ENCODE measurements around the gene ZNF219. TPM values are rescaled to one million over a fixed set of nuclear protein-coding genes. Genes with fewer than 3 reads are reported as not detected.

ZNF219 gene
- total RNA-seq, 1 experiment from 2014 or later, result 19.9 TPM

- no peak for TF ChIP-seq CTCF (IDR thresholded peaks at IDR 0.05)
- TF ChIP-seq SIN3A (IDR thresholded peaks at IDR 0.05; ENCODE audit: borderline replicate concordance, insufficient read depth, low read depth, low read length), result no peak
- no peak for TF ChIP-seq TCF7L2 (IDR thresholded peaks at IDR 0.05; ENCODE audit: low read depth, low read length)
- no peak for TF ChIP-seq POLR2AphosphoS5 (IDR thresholded peaks at IDR 0.05; ENCODE audit: low read depth, low read length)
- no peak for TF ChIP-seq REST (IDR thresholded peaks at IDR 0.05; ENCODE audit: insufficient read depth in 1 of 2, low read depth in 2 of 2, low read length in 1 of 2)
- H3K4me1 ChIP-seq (ENCODE audit: control insufficient read depth, insufficient read depth, low read length), result no peaks in the 10 kb centered on the region
- no TSS peak for BruUV-seq (replicated peaks)
- POLR2A ChIA-PET, result no interaction called here
- CTCF ChIA-PET, result interaction anchor here (1.2 kb wide), 1 partner anchor 72 kb away, joined by 3 read pairs; no protein-coding TSS in a partner anchor
- in situ Hi-C loops (cut with HindIII; ENCODE audit: low pct_unique_long_range_greater_than_20kb, low sequenced_read_pairs) (no loop called here), intact Hi-C loops (cut with micrococcal nuclease; ENCODE audit: unreplicated experiment) (no loop called here)
- H3K9me3 ChIP-seq (ENCODE audit: control insufficient read depth, insufficient read depth, low read depth, low read length), result no peaks in the 10 kb centered on the region
- no peak for ATAC-seq
- DNase-seq (ENCODE audit: low read depth, low spot score), result no peak
- H3K27ac ChIP-seq (ENCODE audit: low read length), result no peak overlapping the region
- H3K27me3 ChIP-seq (ENCODE audit: control insufficient read depth, insufficient read depth, low read length), result no peaks in the 10 kb centered on the region
- no peak overlapping the region for H3K4me3 ChIP-seq (ENCODE audit: low read depth in 2 of 2, low read length in 2 of 2)
- H3K36me3 ChIP-seq (ENCODE audit: control insufficient read depth, insufficient read depth, low read length), result no peaks in the 10 kb centered on the region
Measured at GRCh38 chr14:21086908-21087293, 11.6 kb downstream of the ZNF219 start.

- in situ Hi-C loops (cut with HindIII; ENCODE audit: low pct_unique_long_range_greater_than_20kb, low sequenced_read_pairs) (no loop called here), intact Hi-C loops (cut with micrococcal nuclease; ENCODE audit: unreplicated experiment) (no loop called here)
- ChIA-PET POLR2A (no interaction called here), CTCF (no interaction called here)
- Histone ChIP-seq H3K9me3 (ENCODE audit: control insufficient read depth, insufficient read depth, low read depth, low read length) (no peaks in the 10 kb centered on the region), H3K27ac (ENCODE audit: low read length) (no peak overlapping the region), H3K36me3 (ENCODE audit: control insufficient read depth, insufficient read depth, low read length) (no peaks in the 10 kb centered on the region), H3K4me3 (ENCODE audit: low read depth in 2 of 2, low read length in 2 of 2) (no peak overlapping the region), H3K27me3 (ENCODE audit: control insufficient read depth, insufficient read depth, low read length) (no peaks in the 10 kb centered on the region), H3K4me1 (ENCODE audit: control insufficient read depth, insufficient read depth, low read length) (no peaks in the 10 kb centered on the region)
- no peak for TF ChIP-seq CTCF (IDR thresholded peaks at IDR 0.05)
- TF ChIP-seq REST (IDR thresholded peaks at IDR 0.05; ENCODE audit: insufficient read depth in 1 of 2, low read depth in 2 of 2, low read length in 1 of 2), result no peak
- no peak for TF ChIP-seq TCF7L2 (IDR thresholded peaks at IDR 0.05; ENCODE audit: low read depth, low read length)
- no peak for TF ChIP-seq POLR2AphosphoS5 (IDR thresholded peaks at IDR 0.05; ENCODE audit: low read depth, low read length)
- no peak for TF ChIP-seq SIN3A (IDR thresholded peaks at IDR 0.05; ENCODE audit: borderline replicate concordance, insufficient read depth, low read depth, low read length)
- no peak for DNase-seq (ENCODE audit: low read depth, low spot score)
- no TSS peak for BruUV-seq (replicated peaks)
- peak; percentile 51; the same call in 1 of the 2 replicates for ATAC-seq
Measured at GRCh38 chr14:21084998-21085853, 13.2 kb downstream of the ZNF219 start.

All from Panc1 (cell line).